ENCODE results near the gene MANEAL.

The MANEAL gene

GRCh38 chr1:37755951-37756560, 37.6 kb upstream of the MANEAL start:
- H3K4me1 ChIP-seq: no peaks in the 10 kb centered on the region
- peaks cover 0 to 15% (median 0%) of the 10 kb centered on the region in 11 experiments; a peak in 6 of 22 replicates for H3K27me3 ChIP-seq
- no peak overlapping the region; a peak in 1 of 22 replicates for H3K4me2 ChIP-seq
- no peak overlapping the region for H3K9ac ChIP-seq
- no peaks in the 10 kb centered on the region for H3K36me3 ChIP-seq
- H3K27ac ChIP-seq: no peak overlapping the region
- no peaks in the 10 kb centered on the region for H3K9me3 ChIP-seq (replicated peaks in 1 of 11)
- H4K20me1 ChIP-seq: no peaks in the 10 kb centered on the region; a peak in 2 of 22 replicates
- H3K4me3 ChIP-seq: no peak overlapping the region
- no peak for TF ChIP-seq Cebpa-rat (IDR thresholded peaks at IDR 0.05)

DNA sequence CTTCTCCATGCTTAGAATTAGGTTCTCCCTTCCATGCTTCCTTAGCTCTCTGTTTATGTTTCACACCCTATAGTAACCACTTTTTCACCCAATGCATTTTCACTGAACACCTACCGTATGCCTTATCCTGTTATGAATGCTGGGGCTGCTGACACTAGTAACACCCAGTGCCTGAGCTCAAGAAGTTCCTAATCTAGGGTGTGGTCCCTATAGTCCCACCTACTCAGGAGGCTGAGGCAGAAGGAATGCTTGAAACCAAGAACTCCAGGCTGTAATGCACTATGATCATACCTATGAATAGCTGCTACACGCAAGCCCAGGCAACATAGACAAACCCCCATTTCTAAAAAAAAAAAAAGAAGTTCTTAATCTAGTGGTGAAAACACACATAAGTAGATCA, 34.2 kb upstream of the MANEAL start:
- H3K27ac ChIP-seq: no peak overlapping the region
- no peak overlapping the region for H3K9ac ChIP-seq
- H3K4me2 ChIP-seq: no peak overlapping the region
- H3K4me3 ChIP-seq: no peak overlapping the region
- H3K27me3 ChIP-seq: peaks cover 2 to 13% (median 8%) of the 10 kb centered on the region in 11 experiments; a peak in 19 of 22 replicates
- peaks cover 0 to 10% (median 0%) of the 10 kb centered on the region in 11 experiments; a peak in 6 of 22 replicates for H4K20me1 ChIP-seq
- no peaks in the 10 kb centered on the region for H3K36me3 ChIP-seq
- H3K9me3 ChIP-seq (replicated peaks in 1 of 11): no peaks in the 10 kb centered on the region
- no peaks in the 10 kb centered on the region for H3K4me1 ChIP-seq
- TF ChIP-seq Cebpa-rat (IDR thresholded peaks at IDR 0.05): no peak

DNA sequence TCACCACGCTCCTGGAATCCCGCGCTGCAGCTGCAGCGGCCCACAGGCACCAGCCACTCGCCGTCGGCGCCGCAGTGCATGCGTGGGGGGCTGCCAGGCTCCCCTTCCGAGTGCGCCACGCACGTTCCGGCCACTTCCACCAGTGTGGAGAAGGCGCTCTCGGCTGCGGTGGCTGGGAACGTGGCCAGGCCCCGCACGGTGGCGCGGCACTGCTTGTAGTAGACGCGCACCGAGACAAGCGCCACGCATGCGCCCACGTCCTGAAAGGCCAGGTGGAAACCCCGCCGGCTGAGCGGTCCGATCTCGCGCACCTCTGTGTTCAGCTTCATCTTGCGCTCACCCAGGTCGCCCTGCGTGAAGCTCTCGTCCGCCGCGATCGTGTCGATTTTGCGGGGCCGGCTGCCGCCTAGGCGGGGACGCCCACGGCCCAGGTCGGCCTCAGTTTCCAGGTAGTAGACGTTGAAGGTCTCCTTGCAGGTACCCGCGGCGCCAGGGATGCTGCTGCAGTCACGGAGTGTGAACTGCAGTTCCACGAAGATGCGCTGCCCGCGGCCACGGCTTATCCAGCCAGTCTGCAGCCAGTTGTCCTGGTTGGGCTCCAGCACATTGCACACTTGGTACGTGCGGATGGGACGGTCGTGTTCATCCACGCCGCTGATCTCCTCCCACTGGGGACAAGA, 32.1 kb upstream of the MANEAL start:
- no peak for TF ChIP-seq Cebpa-rat (IDR thresholded peaks at IDR 0.05)
- H3K27me3 ChIP-seq: peaks cover 23 to 35% (median 29%) of the 10 kb centered on the region in 11 experiments
- no peak overlapping the region for H3K9ac ChIP-seq
- no peak overlapping the region for H3K27ac ChIP-seq
- no peak overlapping the region for H3K4me2 ChIP-seq
- H3K4me3 ChIP-seq: no peak overlapping the region
- peaks cover 0 to 6% (median 0%) of the 10 kb centered on the region in 11 experiments; a peak in 3 of 22 replicates for H3K9me3 ChIP-seq (replicated peaks in 1 of 11)
- no peaks in the 10 kb centered on the region for H3K36me3 ChIP-seq
- peaks cover 0 to 10% (median 0%) of the 10 kb centered on the region in 11 experiments; a peak in 5 of 22 replicates for H4K20me1 ChIP-seq
- H3K4me1 ChIP-seq: peaks cover 0 to 9% (median 0%) of the 10 kb centered on the region in 10 experiments; a peak in 4 of 20 replicates

DNA sequence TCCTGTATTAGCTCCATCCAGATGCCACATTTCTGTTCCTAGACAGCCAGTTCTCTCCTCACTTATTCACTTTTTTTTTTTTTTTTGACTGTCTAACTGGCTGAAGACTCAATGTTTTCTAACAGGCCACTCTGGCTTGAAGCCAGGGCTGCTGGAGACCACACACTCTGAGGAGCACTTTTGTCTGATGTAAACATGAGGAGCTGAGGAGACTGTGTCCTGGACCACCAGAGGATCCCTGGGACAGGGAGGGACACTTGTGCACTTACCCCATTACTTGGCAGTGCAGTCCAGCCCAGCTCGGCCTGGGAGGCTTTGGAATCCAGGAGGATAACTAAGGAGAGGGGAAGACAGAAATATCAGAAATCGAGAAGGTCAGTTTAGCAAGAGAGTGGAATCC, 31.1 kb upstream of the MANEAL start:
- Histone ChIP-seq H3K9ac (no peak overlapping the region), H3K27ac (no peak overlapping the region), H3K9me3 (replicated peaks in 1 of 11) (peaks cover 0 to 6% (median 0%) of the 10 kb centered on the region in 11 experiments; a peak in 3 of 22 replicates), H4K20me1 (peaks cover 0 to 10% (median 0%) of the 10 kb centered on the region in 11 experiments; a peak in 6 of 22 replicates), H3K36me3 (no peaks in the 10 kb centered on the region), H3K4me1 (peaks cover 0 to 12% (median 0%) of the 10 kb centered on the region in 10 experiments; a peak in 4 of 20 replicates), H3K4me2 (no peak overlapping the region), H3K4me3 (no peak overlapping the region), H3K27me3 (peaks cover 31 to 44% (median 39%) of the 10 kb centered on the region in 11 experiments)
- no peak for TF ChIP-seq Cebpa-rat (IDR thresholded peaks at IDR 0.05)

- no peak overlapping the region for H3K27ac ChIP-seq
- TF ChIP-seq Cebpa-rat (IDR thresholded peaks at IDR 0.05): no peak
- H3K9ac ChIP-seq: no peak overlapping the region
- no peaks in the 10 kb centered on the region for H3K36me3 ChIP-seq
- no peak overlapping the region for H3K4me2 ChIP-seq
- peaks cover 31 to 54% (median 46%) of the 10 kb centered on the region in 11 experiments for H3K27me3 ChIP-seq
- H3K4me1 ChIP-seq: peaks cover 0 to 12% (median 0%) of the 10 kb centered on the region in 10 experiments; a peak in 4 of 20 replicates
- H4K20me1 ChIP-seq: peaks cover 0 to 10% (median 0%) of the 10 kb centered on the region in 11 experiments; a peak in 6 of 22 replicates
- H3K4me3 ChIP-seq: no peak overlapping the region
- peaks cover 0 to 6% (median 0%) of the 10 kb centered on the region in 11 experiments; a peak in 3 of 22 replicates for H3K9me3 ChIP-seq (replicated peaks in 1 of 11)
These were observed 29.7 kb upstream of the MANEAL start for GRCh38 chr1:37763791-37764413.

DNA sequence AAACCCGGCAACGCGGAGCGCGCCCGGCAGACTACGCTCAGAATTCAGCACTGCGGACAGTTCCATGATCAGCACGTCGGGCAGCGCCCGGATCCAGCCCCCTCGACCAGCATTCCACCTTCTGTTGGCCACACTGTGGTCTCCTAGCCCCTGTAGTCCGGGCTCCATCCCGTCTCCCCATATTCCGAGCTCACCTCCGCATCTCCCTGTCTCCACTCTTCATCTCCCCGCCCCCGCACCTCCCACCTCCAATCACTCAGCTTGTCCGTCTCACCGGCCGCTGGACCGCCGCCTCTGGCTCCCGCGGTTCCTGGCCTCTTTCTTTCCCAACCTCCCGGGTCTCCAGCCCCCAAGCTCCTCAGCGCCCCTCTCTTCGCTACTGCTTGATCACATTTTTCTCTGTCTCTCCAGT, 29.2 kb upstream of the MANEAL start:
- TF ChIP-seq Cebpa-rat (IDR thresholded peaks at IDR 0.05): no peak
- Histone ChIP-seq H3K4me3 (no peak overlapping the region), H3K27me3 (peaks cover 31 to 58% (median 48%) of the 10 kb centered on the region in 11 experiments), H3K9me3 (replicated peaks in 1 of 11) (peaks cover 0 to 6% (median 0%) of the 10 kb centered on the region in 11 experiments; a peak in 3 of 22 replicates), H3K4me2 (no peak overlapping the region), H3K4me1 (peaks cover 0 to 12% (median 0%) of the 10 kb centered on the region in 10 experiments; a peak in 4 of 20 replicates), H4K20me1 (peaks cover 0 to 10% (median 0%) of the 10 kb centered on the region in 11 experiments; a peak in 6 of 22 replicates), H3K36me3 (no peaks in the 10 kb centered on the region), H3K9ac (no peak overlapping the region), H3K27ac (no peak overlapping the region)

DNA sequence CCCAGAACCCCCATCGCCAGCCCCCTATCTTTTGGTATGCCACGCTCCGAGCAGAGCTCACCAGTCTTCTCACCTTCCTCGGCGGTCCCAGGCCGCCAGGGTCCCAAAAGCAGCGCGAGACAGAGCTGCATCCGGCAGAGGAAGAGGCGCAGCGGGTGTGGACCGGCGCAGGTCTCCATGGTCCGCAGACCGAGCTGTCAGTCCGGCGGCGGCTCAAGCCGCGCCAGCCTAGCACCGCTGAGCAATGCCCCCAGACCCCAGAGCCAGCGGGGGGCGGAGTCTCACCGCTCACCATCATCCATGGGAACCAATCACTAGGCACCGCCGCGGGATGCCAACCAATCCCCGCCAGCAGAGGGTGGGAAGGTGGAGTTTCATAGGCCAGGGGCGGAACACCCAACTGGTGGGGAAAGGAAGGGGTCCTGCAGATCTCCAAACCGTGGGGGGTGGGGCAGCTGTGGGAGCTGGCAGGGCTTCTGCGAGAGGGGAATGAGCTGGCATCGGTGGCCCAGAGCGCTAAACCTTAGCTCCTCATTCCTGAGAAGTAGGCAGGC, 28.7 kb upstream of the MANEAL start, which contains the start of gene EPHA10:
EPHA10 (minus strand) TSS at position 233 of the 554 bp plus-strand sequence; CDS start at position 179, 54 bp downstream.
- Histone ChIP-seq H3K4me2 (peak within 1 kb of the TSS in 3 of 11 experiments; percentile 7 to 23 (median 18); a peak in 3 of 22 replicates), H3K4me3 (no peak within 1 kb of the TSS), H3K27me3 (peaks cover 31 to 62% (median 50%) of the 10 kb centered on the region in 11 experiments)

GRCh38 chr1:37765916-37766664, 27.6 kb upstream of the MANEAL start:
- Histone ChIP-seq H3K27ac (no peak overlapping the region), H3K4me3 (no peak overlapping the region), H4K20me1 (peaks cover 0 to 10% (median 0%) of the 10 kb centered on the region in 11 experiments; a peak in 6 of 22 replicates), H3K4me2 (peak overlapping the region in 3 of 11 experiments; percentile 7 to 23 (median 18); a peak in 3 of 22 replicates), H3K4me1 (peaks cover 0 to 12% (median 0%) of the 10 kb centered on the region in 10 experiments; a peak in 4 of 20 replicates), H3K27me3 (peaks cover 31 to 62% (median 50%) of the 10 kb centered on the region in 11 experiments), H3K36me3 (no peaks in the 10 kb centered on the region), H3K9me3 (replicated peaks in 1 of 11) (peaks cover 0 to 6% (median 0%) of the 10 kb centered on the region in 11 experiments; a peak in 3 of 22 replicates), H3K9ac (no peak overlapping the region)
- TF ChIP-seq Cebpa-rat (IDR thresholded peaks at IDR 0.05): no peak

More for the DNA sequence above, 28.7 kb upstream of the MANEAL start, which contains the start of gene EPHA10:
- Histone ChIP-seq H3K9ac (no peak within 1 kb of the TSS), H3K4me1 (peaks cover 0 to 12% (median 0%) of the 10 kb centered on the region in 10 experiments; a peak in 4 of 20 replicates), H3K27ac (no peak within 1 kb of the TSS), H3K36me3 (no peaks in the 10 kb centered on the region), H4K20me1 (peaks cover 0 to 10% (median 0%) of the 10 kb centered on the region in 11 experiments; a peak in 6 of 22 replicates), H3K9me3 (replicated peaks in 1 of 11) (peaks cover 0 to 6% (median 0%) of the 10 kb centered on the region in 11 experiments; a peak in 3 of 22 replicates)
- TF ChIP-seq Cebpa-rat (IDR thresholded peaks at IDR 0.05): no peak
